ENCODE results near the gene SPTBN1.
A peak's percentile ranks its signal among the peaks of the same experiment; 100 is the strongest.

The SPTBN1 gene

GRCh38 chr2:54534221-54534620, 78.1 kb downstream of the SPTBN1 start:
- Histone ChIP-seq H3K4me3 (ENCODE audit: low read depth, low read length) (no peak overlapping the region), H2AFZ (ENCODE audit: insufficient read depth, low read length, poor library complexity) (no peak overlapping the region), H2BK12ac (ENCODE audit: low read length) (no peak overlapping the region), H4K12ac (ENCODE audit: low read depth, low read length) (no peak overlapping the region), H2BK120ac (ENCODE audit: insufficient read depth, low read length, poor library complexity) (peak overlapping the region; percentile 0), H3K14ac (ENCODE audit: low read length) (no peak overlapping the region), H2BK5ac (ENCODE audit: low read depth, low read length, poor library complexity) (no peak overlapping the region), H3K23ac (ENCODE audit: low read length) (no peak overlapping the region), H3K79me1 (ENCODE audit: low read length) (peaks cover 14% of the 10 kb centered on the region), H3K4me1 (ENCODE audit: control insufficient read depth in 1 of 2, insufficient read depth in 2 of 2, low read length in 2 of 2) (peaks cover 4 to 18% of the 10 kb centered on the region in 2 experiments), H4K8ac (ENCODE audit: low read depth, low read length) (no peak overlapping the region), H3K4me2 (ENCODE audit: low read length) (no peak overlapping the region), H3K4ac (ENCODE audit: low read depth, low read length) (no peak overlapping the region), H3K9me3 (ENCODE audit: insufficient read depth, low read depth, low read length) (no peaks in the 10 kb centered on the region), H3K36me3 (ENCODE audit: control insufficient read depth in 1 of 2, insufficient read depth in 2 of 2, low read length in 2 of 2) (peaks cover 0 to 3% of the 10 kb centered on the region in 2 experiments), H3K18ac (ENCODE audit: low read length) (no peak overlapping the region), H3K79me2 (ENCODE audit: control insufficient read depth, insufficient read depth, low read length, poor library complexity) (peaks cover 2% of the 10 kb centered on the region), H3K27ac (ENCODE audit: low read depth, low read length) (no peak overlapping the region), H4K91ac (ENCODE audit: low read depth, low read length) (no peak overlapping the region), H3K27me3 (ENCODE audit: insufficient read depth, low read length) (no peaks in the 10 kb centered on the region), H3K9ac (ENCODE audit: low read length) (no peak overlapping the region), H2AK5ac (ENCODE audit: low read length) (no peak overlapping the region)
- WGBS (ENCODE audit: extremely low coverage, insufficient coverage, insufficient read length) = no CpG with 5 or more reads among the region's 1 CpG
- DNase-seq = no peak

- peak overlapping the region; percentile 33 for H3K4ac ChIP-seq (ENCODE audit: low read depth, low read length)
- H3K4me1 ChIP-seq (ENCODE audit: control insufficient read depth in 1 of 2, insufficient read depth in 2 of 2, low read length in 2 of 2) = peaks cover 3 to 18% of the 10 kb centered on the region in 2 experiments
- H4K12ac ChIP-seq (ENCODE audit: low read depth, low read length) = no peak overlapping the region
- no peak overlapping the region for H3K27ac ChIP-seq (ENCODE audit: low read depth, low read length)
- no peaks in the 10 kb centered on the region for H3K27me3 ChIP-seq (ENCODE audit: insufficient read depth, low read length)
- H3K23ac ChIP-seq (ENCODE audit: low read length) = no peak overlapping the region
- H4K8ac ChIP-seq (ENCODE audit: low read depth, low read length) = peak overlapping the region; percentile 48
- H3K14ac ChIP-seq (ENCODE audit: low read length) = peak overlapping the region; percentile 57
- no CpG with 5 or more reads among the region's 2 CpGs for WGBS (ENCODE audit: extremely low coverage, insufficient coverage, insufficient read length)
- peak overlapping the region; percentile 94 for H2BK12ac ChIP-seq (ENCODE audit: low read length)
- H3K9me3 ChIP-seq (ENCODE audit: insufficient read depth, low read depth, low read length) = no peaks in the 10 kb centered on the region
- peak overlapping the region; percentile 27 for H2BK120ac ChIP-seq (ENCODE audit: insufficient read depth, low read length, poor library complexity)
- peak overlapping the region; percentile 91 for H2AK5ac ChIP-seq (ENCODE audit: low read length)
- H3K4me2 ChIP-seq (ENCODE audit: low read length) = no peak overlapping the region
- peaks cover 14% of the 10 kb centered on the region for H3K79me1 ChIP-seq (ENCODE audit: low read length)
- H3K4me3 ChIP-seq (ENCODE audit: low read depth, low read length) = no peak overlapping the region
- no peak overlapping the region for H2AFZ ChIP-seq (ENCODE audit: insufficient read depth, low read length, poor library complexity)
- H3K79me2 ChIP-seq (ENCODE audit: control insufficient read depth, insufficient read depth, low read length, poor library complexity) = peaks cover 3% of the 10 kb centered on the region
- H3K36me3 ChIP-seq (ENCODE audit: control insufficient read depth in 1 of 2, insufficient read depth in 2 of 2, low read length in 2 of 2) = peaks cover 0 to 3% of the 10 kb centered on the region in 2 experiments
- peak overlapping the region; percentile 61 for H4K91ac ChIP-seq (ENCODE audit: low read depth, low read length)
- DNase-seq = no peak
- H3K9ac ChIP-seq (ENCODE audit: low read length) = no peak overlapping the region
- H2BK5ac ChIP-seq (ENCODE audit: low read depth, low read length, poor library complexity) = peak overlapping the region; percentile 53
- peak overlapping the region; percentile 91 for H3K18ac ChIP-seq (ENCODE audit: low read length)
Measured at GRCh38 chr2:54534625-54535024, 78.5 kb downstream of the SPTBN1 start.

- H4K91ac ChIP-seq (ENCODE audit: low read depth, low read length) = no peak overlapping the region
- no peak overlapping the region for H4K12ac ChIP-seq (ENCODE audit: low read depth, low read length)
- H3K4ac ChIP-seq (ENCODE audit: low read depth, low read length) = no peak overlapping the region
- no peak overlapping the region for H2AK5ac ChIP-seq (ENCODE audit: low read length)
- peaks cover 0 to 2% of the 10 kb centered on the region in 2 experiments for H3K36me3 ChIP-seq (ENCODE audit: control insufficient read depth in 1 of 2, insufficient read depth in 2 of 2, low read length in 2 of 2)
- H4K8ac ChIP-seq (ENCODE audit: low read depth, low read length) = no peak overlapping the region
- H2BK5ac ChIP-seq (ENCODE audit: low read depth, low read length, poor library complexity) = no peak overlapping the region
- H3K9me3 ChIP-seq (ENCODE audit: insufficient read depth, low read depth, low read length) = no peaks in the 10 kb centered on the region
- no peak overlapping the region for H2BK120ac ChIP-seq (ENCODE audit: insufficient read depth, low read length, poor library complexity)
- no peak overlapping the region for H2AFZ ChIP-seq (ENCODE audit: insufficient read depth, low read length, poor library complexity)
- H3K23ac ChIP-seq (ENCODE audit: low read length) = no peak overlapping the region
- peaks cover 3% of the 10 kb centered on the region for H3K79me2 ChIP-seq (ENCODE audit: control insufficient read depth, insufficient read depth, low read length, poor library complexity)
- DNase-seq = no peak
- H3K18ac ChIP-seq (ENCODE audit: low read length) = no peak overlapping the region
- peaks cover 13% of the 10 kb centered on the region for H3K79me1 ChIP-seq (ENCODE audit: low read length)
- H3K4me2 ChIP-seq (ENCODE audit: low read length) = no peak overlapping the region
- H3K27ac ChIP-seq (ENCODE audit: low read depth, low read length) = no peak overlapping the region
- H2BK12ac ChIP-seq (ENCODE audit: low read length) = no peak overlapping the region
- H3K4me3 ChIP-seq (ENCODE audit: low read depth, low read length) = no peak overlapping the region
- no peak overlapping the region for H3K14ac ChIP-seq (ENCODE audit: low read length)
- no CpG with 5 or more reads among the region's 4 CpGs for WGBS (ENCODE audit: extremely low coverage, insufficient coverage, insufficient read length)
- no peak overlapping the region for H3K9ac ChIP-seq (ENCODE audit: low read length)
- H3K4me1 ChIP-seq (ENCODE audit: control insufficient read depth in 1 of 2, insufficient read depth in 2 of 2, low read length in 2 of 2) = peaks cover 3 to 17% of the 10 kb centered on the region in 2 experiments
- no peaks in the 10 kb centered on the region for H3K27me3 ChIP-seq (ENCODE audit: insufficient read depth, low read length)
Measured at GRCh38 chr2:54535599-54536195, 79.6 kb downstream of the SPTBN1 start.

- no peak overlapping the region for H2BK5ac ChIP-seq (ENCODE audit: low read depth, low read length, poor library complexity)
Measured at GRCh38 chr2:54536720-54537119, 80.6 kb downstream of the SPTBN1 start.

More at GRCh38 chr2:54536720-54537119, 80.6 kb downstream of the SPTBN1 start:
- no peak overlapping the region for H3K9ac ChIP-seq (ENCODE audit: low read length)
- no peak overlapping the region for H2BK12ac ChIP-seq (ENCODE audit: low read length)
- H4K12ac ChIP-seq (ENCODE audit: low read depth, low read length) = no peak overlapping the region
- H2AFZ ChIP-seq (ENCODE audit: insufficient read depth, low read length, poor library complexity) = no peak overlapping the region
- no peak overlapping the region for H3K18ac ChIP-seq (ENCODE audit: low read length)
- H3K14ac ChIP-seq (ENCODE audit: low read length) = no peak overlapping the region
- no peak overlapping the region for H2BK120ac ChIP-seq (ENCODE audit: insufficient read depth, low read length, poor library complexity)
- H3K36me3 ChIP-seq (ENCODE audit: control insufficient read depth in 1 of 2, insufficient read depth in 2 of 2, low read length in 2 of 2) = no peaks in the 10 kb centered on the region
- H3K4me1 ChIP-seq (ENCODE audit: control insufficient read depth in 1 of 2, insufficient read depth in 2 of 2, low read length in 2 of 2) = peaks cover 3 to 13% of the 10 kb centered on the region in 2 experiments
- H3K9me3 ChIP-seq (ENCODE audit: insufficient read depth, low read depth, low read length) = no peaks in the 10 kb centered on the region
- H3K27ac ChIP-seq (ENCODE audit: low read depth, low read length) = no peak overlapping the region
- peaks cover 3% of the 10 kb centered on the region for H3K79me2 ChIP-seq (ENCODE audit: control insufficient read depth, insufficient read depth, low read length, poor library complexity)
- H4K91ac ChIP-seq (ENCODE audit: low read depth, low read length) = no peak overlapping the region
- H3K27me3 ChIP-seq (ENCODE audit: insufficient read depth, low read length) = no peaks in the 10 kb centered on the region
- no peak overlapping the region for H2AK5ac ChIP-seq (ENCODE audit: low read length)
- no peak overlapping the region for H3K4ac ChIP-seq (ENCODE audit: low read depth, low read length)
- no peak for DNase-seq
- WGBS (ENCODE audit: extremely low coverage, insufficient coverage, insufficient read length) = no CpG with 5 or more reads among the region's 2 CpGs
- no peak overlapping the region for H3K23ac ChIP-seq (ENCODE audit: low read length)
- no peak overlapping the region for H4K8ac ChIP-seq (ENCODE audit: low read depth, low read length)
- H3K4me3 ChIP-seq (ENCODE audit: low read depth, low read length) = no peak overlapping the region
- H3K4me2 ChIP-seq (ENCODE audit: low read length) = no peak overlapping the region
- H3K79me1 ChIP-seq (ENCODE audit: low read length) = peaks cover 11% of the 10 kb centered on the region
